Cardiac muscle cell (in vitro differentiated cells and primary cell): ENCODE data around the gene CIDEC. TPM values are rescaled to one million over a fixed set of nuclear protein-coding genes. Genes with fewer than 3 reads are reported as not detected.

Source experiments
- DNase-seq, 2 donors: peaks; one replicate each; pipeline versions ENCODE4 v3.0.0 to v3.0.0-alpha.2; 2010 to 2017; ENCODE audit warnings: low read depth in 1 of 2, low spot score in 1 of 2
- H3K27ac ChIP-seq: fragments of 200-600 bp; sonication (generic); 2 replicates; pipeline ENCODE4 v1.5.1; 2016
- H3K27me3 ChIP-seq: fragments of 200-600 bp; sonication (generic); 2 replicates; pipeline ENCODE4 v1.6.0; 2016; ENCODE audit warnings: control low read depth
- H3K36me3 ChIP-seq: fragments of 200-600 bp; sonication (generic); 2 replicates; pipeline ENCODE4 v1.5.1; 2016; ENCODE audit warnings: control low read depth
- H3K4me1 ChIP-seq: fragments of 200-600 bp; sonication (generic); 2 replicates; pipeline ENCODE4 v1.8.1; 2017; ENCODE audit warnings: low read depth, mild to moderate bottlenecking, mixed run types
- H3K4me3 ChIP-seq: fragments of 200-600 bp; sonication (generic); 2 replicates; pipeline ENCODE4 v1.5.1; 2016; ENCODE audit warnings: mild to moderate bottlenecking
- H3K9me3 ChIP-seq: fragments of 200-600 bp; sonication (generic); 2 replicates; pipeline ENCODE4 v1.5.1; 2017; ENCODE audit warnings: low read depth, mild to moderate bottlenecking, control low read depth
- polyA plus RNA-seq: library from polyadenylated mRNA; unstranded; fragments of >200 nt; fragmentation: Nextera tagmentation; extraction: Ambion mirVana; gene quantifications from 2 replicates; pipeline ENCODE4 v1.2.1, GENCODE V29; 2016
- total RNA-seq: library from RNA; depleted of rRNA; stranded (reverse); fragments of >200 nt; gene quantifications from 2 replicates; pipeline ENCODE4 v1.2.3, GENCODE V29; 2016
- TF ChIP-seq, protein P1 (sequence below): IDR thresholded peaks from 2 replicates; pipeline ENCODE4 v1.5.1; 2012; ENCODE audit warnings: low read depth, mild to moderate bottlenecking, low read length

Gene CIDEC
- total and polyA plus RNA-seq, 2 experiments from 2014 or later, result 0.37 TPM; not detected in 1

DNA sequence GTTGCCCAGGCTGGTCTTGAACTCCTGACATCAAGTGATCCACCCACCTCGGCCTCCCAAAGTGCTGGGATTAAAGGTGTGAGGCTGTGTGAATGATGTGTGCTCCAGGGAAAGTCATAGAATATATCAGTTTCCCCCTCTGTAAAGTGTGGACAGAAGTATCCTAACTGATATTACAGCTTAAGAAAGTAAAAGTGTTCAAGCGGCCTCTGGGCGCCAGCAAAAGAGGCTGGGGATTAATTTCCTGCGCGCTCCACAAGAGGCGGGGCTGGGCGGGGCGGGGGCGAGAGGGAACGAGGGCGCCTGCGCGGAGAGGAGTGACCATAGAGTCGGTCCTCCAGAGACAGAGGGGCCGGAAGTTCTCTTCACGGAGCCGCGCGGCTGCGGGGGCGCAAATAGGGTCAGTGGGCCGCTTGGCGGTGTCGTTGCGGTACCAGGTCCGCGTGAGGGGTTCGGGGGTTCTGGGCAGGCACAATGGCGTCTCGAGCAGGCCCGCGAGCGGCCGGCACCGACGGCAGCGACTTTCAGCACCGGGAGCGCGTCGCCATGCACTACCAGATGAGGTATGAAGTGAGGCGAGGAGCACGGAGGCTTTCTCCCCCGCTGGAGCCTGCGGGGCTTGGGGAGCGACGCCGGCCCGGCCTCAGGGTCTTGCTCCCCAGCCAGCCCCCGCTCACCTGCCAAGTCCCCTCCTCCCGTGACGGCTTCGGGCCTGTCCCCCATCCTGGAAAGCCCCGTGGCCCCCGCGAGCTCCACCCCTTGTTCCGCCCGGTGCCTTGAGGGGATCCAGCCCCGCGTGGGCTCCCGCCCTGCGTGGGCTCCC, 10.4 kb upstream of the CIDEC start, which contains the start of gene JAGN1:
TSS of gene JAGN1 (plus strand) at position 362 of the 823 bp plus-strand sequence. CDS start at position 475, 113 bp downstream.
- DNase-seq, result peak; percentile 93
- Histone ChIP-seq H3K36me3 (no peaks in the 10 kb centered on the region), H3K27me3 (no peaks in the 10 kb centered on the region), H3K4me3 (peak within 1 kb of the TSS; percentile 72), H3K9me3 (no peaks in the 10 kb centered on the region), H3K27ac (peak within 1 kb of the TSS; percentile 85), H3K4me1 (peaks cover 6% of the 10 kb centered on the region)
- TF ChIP-seq, protein P1, sequence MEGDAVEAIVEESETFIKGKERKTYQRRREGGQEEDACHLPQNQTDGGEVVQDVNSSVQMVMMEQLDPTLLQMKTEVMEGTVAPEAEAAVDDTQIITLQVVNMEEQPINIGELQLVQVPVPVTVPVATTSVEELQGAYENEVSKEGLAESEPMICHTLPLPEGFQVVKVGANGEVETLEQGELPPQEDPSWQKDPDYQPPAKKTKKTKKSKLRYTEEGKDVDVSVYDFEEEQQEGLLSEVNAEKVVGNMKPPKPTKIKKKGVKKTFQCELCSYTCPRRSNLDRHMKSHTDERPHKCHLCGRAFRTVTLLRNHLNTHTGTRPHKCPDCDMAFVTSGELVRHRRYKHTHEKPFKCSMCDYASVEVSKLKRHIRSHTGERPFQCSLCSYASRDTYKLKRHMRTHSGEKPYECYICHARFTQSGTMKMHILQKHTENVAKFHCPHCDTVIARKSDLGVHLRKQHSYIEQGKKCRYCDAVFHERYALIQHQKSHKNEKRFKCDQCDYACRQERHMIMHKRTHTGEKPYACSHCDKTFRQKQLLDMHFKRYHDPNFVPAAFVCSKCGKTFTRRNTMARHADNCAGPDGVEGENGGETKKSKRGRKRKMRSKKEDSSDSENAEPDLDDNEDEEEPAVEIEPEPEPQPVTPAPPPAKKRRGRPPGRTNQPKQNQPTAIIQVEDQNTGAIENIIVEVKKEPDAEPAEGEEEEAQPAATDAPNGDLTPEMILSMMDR, result no peak

DNA sequence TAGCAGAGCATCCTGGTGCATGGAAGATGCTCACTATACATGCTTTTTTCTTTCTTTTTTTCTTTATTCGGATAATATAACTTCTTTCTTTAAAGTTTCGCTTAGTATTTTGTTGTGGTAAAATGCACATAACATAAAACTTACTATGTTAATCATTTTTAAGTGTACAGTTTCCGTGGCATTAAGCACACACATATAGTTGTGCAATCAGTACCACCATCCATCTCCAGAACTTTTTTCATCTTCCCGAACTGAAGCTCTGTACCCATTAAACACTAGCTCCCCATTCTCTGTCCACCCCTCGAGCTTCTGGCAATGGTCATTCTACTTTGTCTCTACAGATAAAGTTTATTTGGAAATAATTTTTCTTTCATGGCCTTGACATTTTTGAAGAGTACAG, 9.4 kb upstream of the CIDEC start:
- Histone ChIP-seq H3K27me3 (no peaks in the 10 kb centered on the region), H3K4me1 (peaks cover 6% of the 10 kb centered on the region), H3K27ac (no peak overlapping the region), H3K9me3 (no peaks in the 10 kb centered on the region), H3K36me3 (no peaks in the 10 kb centered on the region), H3K4me3 (no peak overlapping the region)
- TF ChIP-seq, protein P1, result no peak
- DNase-seq, result no peak

DNA sequence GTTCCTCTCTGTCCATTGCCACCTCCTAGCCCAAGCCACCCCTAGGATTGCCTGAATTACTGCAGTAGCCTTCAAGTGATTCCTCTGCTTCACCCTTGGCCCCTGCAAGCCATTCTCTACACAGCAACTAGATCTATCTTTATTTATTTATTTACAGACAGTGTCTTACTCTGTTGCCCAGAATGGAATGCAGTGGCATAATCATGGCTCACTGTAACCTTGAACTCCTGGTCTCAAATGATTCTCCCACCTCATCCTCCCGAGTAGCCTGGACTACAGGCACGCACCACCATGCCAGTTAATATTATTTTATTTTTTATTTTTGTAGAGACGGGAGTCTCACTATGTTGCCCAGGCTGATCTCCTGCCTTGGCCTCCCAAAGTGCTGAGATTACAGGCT, 8.5 kb upstream of the CIDEC start:
- no peak overlapping the region for H3K27ac ChIP-seq
- DNase-seq, result no peak
- H3K9me3 ChIP-seq, result no peaks in the 10 kb centered on the region
- TF ChIP-seq, protein P1, result no peak
- H3K4me1 ChIP-seq, result peaks cover 6% of the 10 kb centered on the region
- no peak overlapping the region for H3K4me3 ChIP-seq
- no peaks in the 10 kb centered on the region for H3K27me3 ChIP-seq
- H3K36me3 ChIP-seq, result no peaks in the 10 kb centered on the region

DNA sequence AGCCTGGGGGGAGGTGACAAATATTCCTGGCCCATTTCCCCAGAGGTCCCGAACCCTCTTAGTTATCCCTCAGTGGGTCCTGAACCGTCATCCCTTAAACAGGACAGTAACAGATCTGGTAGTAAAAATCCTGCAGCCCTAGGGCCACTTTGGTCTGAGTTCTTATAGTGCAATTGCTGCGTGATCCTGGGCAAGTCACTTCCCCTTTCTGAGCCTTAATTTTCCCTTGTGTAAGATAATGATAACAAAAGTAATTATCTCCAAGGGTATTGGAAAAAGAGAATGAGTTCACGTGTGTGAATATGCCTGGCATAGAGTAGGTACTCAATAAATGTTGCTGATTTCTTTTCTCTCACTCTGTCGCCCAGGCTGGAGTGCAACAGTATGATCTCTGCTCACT, 7.4 kb upstream of the CIDEC start:
- Histone ChIP-seq H3K4me1 (peaks cover 6% of the 10 kb centered on the region), H3K27me3 (no peaks in the 10 kb centered on the region), H3K27ac (no peak overlapping the region), H3K36me3 (no peaks in the 10 kb centered on the region), H3K9me3 (no peaks in the 10 kb centered on the region), H3K4me3 (no peak overlapping the region)
- DNase-seq, result no peak
- TF ChIP-seq, protein P1, result no peak

DNA sequence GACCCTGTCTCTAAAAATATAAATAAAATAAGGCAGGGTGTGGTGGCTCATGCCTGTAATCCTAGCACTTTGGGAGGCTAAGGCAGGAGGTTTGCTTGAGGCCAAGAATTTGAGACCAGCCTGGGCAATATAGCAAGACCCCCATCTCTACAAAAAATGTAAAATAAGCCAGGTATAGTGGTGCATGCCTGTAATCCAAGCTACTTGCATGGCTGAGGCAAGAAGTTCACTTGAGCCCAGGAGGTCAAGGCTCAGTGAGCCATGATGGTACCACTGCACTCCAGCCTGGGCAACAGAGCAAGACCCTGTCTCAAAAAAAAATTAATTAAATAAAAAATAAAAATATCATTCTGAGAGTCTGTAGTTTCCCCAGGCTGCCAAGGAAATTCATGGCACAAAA, 6.3 kb upstream of the CIDEC start:
- TF ChIP-seq, protein P1, result no peak
- H3K4me3 ChIP-seq, result no peak overlapping the region

More for the DNA sequence above, 6.3 kb upstream of the CIDEC start:
- Histone ChIP-seq H3K27ac (no peak overlapping the region), H3K36me3 (no peaks in the 10 kb centered on the region), H3K27me3 (no peaks in the 10 kb centered on the region), H3K9me3 (no peaks in the 10 kb centered on the region), H3K4me1 (peaks cover 3% of the 10 kb centered on the region)
- no peak for DNase-seq
